ENCODE results near the gene C1RL. TPM values are rescaled to one million over a fixed set of nuclear protein-coding genes. Genes with fewer than 3 reads are reported as not detected.

Gene C1RL
- total RNA-seq, 6 experiments from 2014 or later: 8.5 to 20.0 (median 15.8) TPM

DNA sequence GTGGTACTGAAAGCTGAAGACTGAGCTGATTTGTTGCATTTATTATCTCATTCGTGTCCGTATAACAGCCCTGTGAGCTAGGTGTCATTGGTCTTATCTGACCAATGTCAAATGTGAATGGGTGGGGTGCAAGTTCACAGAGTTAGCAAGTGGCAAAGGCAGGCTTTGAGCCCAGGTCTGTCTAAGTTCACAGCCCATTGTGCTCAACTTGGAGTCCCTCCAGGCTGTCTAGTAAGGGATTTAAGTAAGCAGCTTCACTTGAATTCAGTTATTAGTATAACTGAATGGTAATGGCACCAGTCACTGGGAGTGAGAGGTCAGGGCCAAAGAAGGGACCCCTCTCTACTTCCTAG lies 40.0 kb downstream of the C1RL start:
- no peak for TF ChIP-seq CTCF (IDR thresholded peaks at IDR 0.05)
- DNase-seq: no peak
- Mint-ChIP-seq H3K27me3 (ENCODE audit: insufficient read depth) (peaks cover 6% of the 10 kb centered on the region), H3K27ac (no peak overlapping the region), H3K9me3 (no peaks in the 10 kb centered on the region), H3K4me1 (ENCODE audit: low read depth) (peaks cover 11% of the 10 kb centered on the region), H3K4me3 (no peak overlapping the region), H3K36me3 (ENCODE audit: low read depth) (peaks cover 7% of the 10 kb centered on the region; the same call in 1 of the 2 replicates)

DNA sequence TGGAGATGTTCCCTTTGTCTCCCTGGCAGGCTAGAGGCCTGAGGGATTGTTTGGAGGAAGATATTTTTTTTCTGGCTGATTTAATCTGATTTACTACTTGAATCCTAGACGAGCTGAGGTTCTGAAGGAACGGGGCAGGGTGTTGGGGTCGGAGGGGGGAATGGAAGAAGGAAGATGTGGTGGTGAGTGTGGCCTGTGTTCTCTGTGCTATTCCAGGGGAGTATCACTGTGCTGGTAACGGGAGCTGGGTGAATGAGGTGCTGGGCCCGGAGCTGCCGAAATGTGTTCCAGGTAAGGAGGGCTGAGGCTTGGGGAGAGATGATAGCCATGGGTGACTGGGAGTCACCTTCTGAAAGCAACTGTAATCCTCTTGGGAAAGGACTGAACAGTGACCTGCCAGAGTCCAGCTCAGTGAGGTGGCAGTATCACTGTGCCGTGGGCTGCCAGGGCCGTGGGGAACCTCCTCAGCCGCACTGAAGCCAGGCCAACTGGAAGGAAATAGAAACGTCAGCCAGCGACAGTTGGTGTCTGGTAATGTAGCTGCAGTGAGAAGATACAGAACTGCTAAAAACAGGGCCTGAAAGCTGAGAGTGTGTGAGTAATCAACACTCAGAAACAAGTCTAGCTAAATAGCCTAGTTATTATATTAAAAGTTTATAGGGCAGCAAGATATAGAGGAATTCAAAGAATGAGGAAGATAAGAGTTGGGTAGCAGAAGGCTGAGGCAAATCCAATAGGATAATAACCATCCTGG lies 40.6 kb downstream of the C1RL start:
- Mint-ChIP-seq H3K4me3 (no peak overlapping the region), H3K27ac (no peak overlapping the region), H3K27me3 (ENCODE audit: insufficient read depth) (peaks cover 6% of the 10 kb centered on the region), H3K36me3 (ENCODE audit: low read depth) (peaks cover 7% of the 10 kb centered on the region; the same call in 1 of the 2 replicates), H3K4me1 (ENCODE audit: low read depth) (peaks cover 11% of the 10 kb centered on the region), H3K9me3 (no peaks in the 10 kb centered on the region)
- TF ChIP-seq CTCF (IDR thresholded peaks at IDR 0.05): no peak
- DNase-seq: no peak

GRCh38 chr12:7067096-7067495 lies 41.9 kb downstream of the C1RL start:
- Mint-ChIP-seq H3K4me3 (no peak overlapping the region), H3K27me3 (ENCODE audit: insufficient read depth) (peaks cover 5% of the 10 kb centered on the region), H3K27ac (no peak overlapping the region), H3K36me3 (ENCODE audit: low read depth) (peaks cover 7% of the 10 kb centered on the region; the same call in 1 of the 2 replicates), H3K9me3 (no peaks in the 10 kb centered on the region), H3K4me1 (ENCODE audit: low read depth) (peaks cover 11% of the 10 kb centered on the region)
- TF ChIP-seq CTCF (IDR thresholded peaks at IDR 0.05): no peak
- DNase-seq: no peak

- Mint-ChIP-seq H3K4me3 (no peak overlapping the region), H3K9me3 (no peaks in the 10 kb centered on the region), H3K27me3 (ENCODE audit: insufficient read depth) (peaks cover 4% of the 10 kb centered on the region), H3K4me1 (ENCODE audit: low read depth) (peaks cover 11% of the 10 kb centered on the region), H3K27ac (no peak overlapping the region), H3K36me3 (ENCODE audit: low read depth) (peaks cover 7% of the 10 kb centered on the region; the same call in 1 of the 2 replicates)
- DNase-seq: no peak
- TF ChIP-seq CTCF (IDR thresholded peaks at IDR 0.05): no peak
Measured at GRCh38 chr12:7066596-7066995, 42.4 kb downstream of the C1RL start.

DNA sequence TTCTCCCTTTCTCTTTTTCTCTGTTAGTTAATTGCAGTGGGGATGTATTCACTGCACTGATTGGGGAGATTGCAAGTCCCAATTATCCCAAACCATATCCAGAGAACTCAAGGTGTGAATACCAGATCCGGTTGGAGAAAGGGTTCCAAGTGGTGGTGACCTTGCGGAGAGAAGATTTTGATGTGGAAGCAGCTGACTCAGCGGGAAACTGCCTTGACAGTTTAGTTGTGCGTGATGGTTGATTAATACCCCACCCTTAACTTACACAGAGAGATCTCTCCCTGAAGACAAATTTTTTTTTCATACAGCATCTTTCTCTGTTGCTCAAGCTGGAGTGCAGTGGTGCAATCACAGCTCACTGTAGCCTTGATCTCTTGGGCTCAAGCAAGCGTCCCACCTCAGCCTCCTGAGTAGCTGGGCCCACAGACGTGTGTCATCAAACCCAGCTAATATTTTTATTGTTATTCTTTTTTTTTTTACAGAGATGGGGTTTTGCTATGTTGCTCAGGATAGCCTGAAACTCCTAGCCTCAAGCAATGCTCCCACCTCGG lies 43.9 kb downstream of the C1RL start:
- no peak for DNase-seq
- Mint-ChIP-seq H3K27me3 (ENCODE audit: insufficient read depth) (peaks cover 4% of the 10 kb centered on the region), H3K4me1 (ENCODE audit: low read depth) (peaks cover 24% of the 10 kb centered on the region), H3K4me3 (no peak overlapping the region), H3K27ac (no peak overlapping the region), H3K36me3 (ENCODE audit: low read depth) (peaks cover 7% of the 10 kb centered on the region; the same call in 1 of the 2 replicates), H3K9me3 (no peaks in the 10 kb centered on the region)
- no peak for TF ChIP-seq CTCF (IDR thresholded peaks at IDR 0.05)

Data from HFFc6 (cell line).